Rectal smooth muscle tissue (tissue), 1 donor: ENCODE measurements around the gene COL26A1.

ENCODE experiments used
- H3K27ac ChIP-seq: one replicate; pipeline ENCODE4 v1.7.0; 2013; ENCODE audit warnings: low read depth, low read length, inconsistent platforms
- H3K27me3 ChIP-seq: one replicate; pipeline ENCODE4 v1.7.0; 2013; ENCODE audit warnings: low read length; ENCODE audit not compliant: control insufficient read depth, insufficient read depth
- H3K36me3 ChIP-seq: one replicate; pipeline ENCODE4 v1.7.0; 2013; ENCODE audit warnings: low read length; ENCODE audit not compliant: control insufficient read depth, insufficient read depth
- H3K4me1 ChIP-seq: one replicate; pipeline ENCODE4 v1.7.0; 2013; ENCODE audit warnings: low read length; ENCODE audit not compliant: control insufficient read depth, insufficient read depth
- H3K4me3 ChIP-seq: one replicate; pipeline ENCODE4 v1.7.0; 2013; ENCODE audit warnings: low read length
- H3K9ac ChIP-seq: one replicate; pipeline ENCODE4 v1.7.0; 2013; ENCODE audit warnings: low read length

COL26A1 gene

DNA sequence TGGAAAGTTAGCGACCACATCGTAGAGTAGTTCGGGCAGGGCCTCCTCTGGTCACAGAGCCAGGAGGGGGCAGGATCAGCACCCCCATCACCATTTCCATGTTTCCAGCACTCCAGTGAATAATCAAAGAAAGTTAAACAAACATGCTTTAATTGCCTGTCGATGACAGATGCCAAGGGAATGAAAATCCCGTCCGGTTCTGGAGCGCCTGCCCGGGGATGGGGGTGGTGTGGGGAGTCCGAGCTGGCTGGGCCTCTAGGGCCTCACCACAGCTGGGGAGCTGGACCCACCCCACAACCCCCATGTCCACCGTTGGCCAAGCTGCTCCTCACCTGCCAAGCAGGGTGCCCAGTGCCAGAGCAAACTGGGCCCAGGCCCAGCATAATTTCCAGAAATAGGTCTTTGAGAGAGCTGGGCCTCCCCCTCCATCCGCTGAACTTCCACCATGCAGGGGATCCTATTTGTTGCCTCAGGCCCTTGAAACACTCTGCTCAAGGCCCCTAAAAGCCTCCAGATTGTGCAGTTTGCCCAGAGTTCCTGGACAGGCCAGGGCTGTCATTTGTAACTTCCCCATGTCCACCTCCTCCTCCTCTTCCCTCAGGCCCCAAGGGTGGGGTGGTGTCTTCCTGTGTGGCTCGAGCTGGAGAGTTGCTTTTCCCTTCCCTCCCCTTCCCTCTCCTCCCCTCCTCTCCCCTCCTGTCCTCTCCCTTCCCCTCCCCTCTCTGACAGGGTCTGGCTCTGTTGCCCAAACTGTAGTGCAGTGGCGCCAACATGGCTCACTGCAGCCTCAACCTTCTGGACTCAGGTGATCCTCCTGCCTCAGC, 165.4 kb downstream of the COL26A1 start:
- Histone ChIP-seq H3K4me3 (no peak overlapping the region), H3K27ac (no peak overlapping the region), H3K27me3 (no peaks in the 10 kb centered on the region), H3K4me1 (no peaks in the 10 kb centered on the region), H3K9ac (no peak overlapping the region), H3K36me3 (no peaks in the 10 kb centered on the region)

- no peak overlapping the region for H3K27ac ChIP-seq
- H3K27me3 ChIP-seq = no peaks in the 10 kb centered on the region
- H3K36me3 ChIP-seq = no peaks in the 10 kb centered on the region
- H3K4me1 ChIP-seq = no peaks in the 10 kb centered on the region
- H3K9ac ChIP-seq = no peak overlapping the region
- H3K4me3 ChIP-seq = no peak overlapping the region
These were observed 166.9 kb downstream of the COL26A1 start for GRCh38 chr7:101529560-101529959.

- Histone ChIP-seq H3K4me3 (no peak overlapping the region), H3K27ac (no peak overlapping the region), H3K27me3 (no peaks in the 10 kb centered on the region), H3K4me1 (no peaks in the 10 kb centered on the region), H3K9ac (no peak overlapping the region), H3K36me3 (no peaks in the 10 kb centered on the region)
These were observed 169.2 kb downstream of the COL26A1 start for GRCh38 chr7:101531726-101532357.

- no peaks in the 10 kb centered on the region for H3K36me3 ChIP-seq
- no peaks in the 10 kb centered on the region for H3K4me1 ChIP-seq
- no peak overlapping the region for H3K4me3 ChIP-seq
- H3K27ac ChIP-seq = no peak overlapping the region
- H3K9ac ChIP-seq = no peak overlapping the region
- no peaks in the 10 kb centered on the region for H3K27me3 ChIP-seq
These were observed 169.9 kb downstream of the COL26A1 start for GRCh38 chr7:101532400-101533102.

DNA sequence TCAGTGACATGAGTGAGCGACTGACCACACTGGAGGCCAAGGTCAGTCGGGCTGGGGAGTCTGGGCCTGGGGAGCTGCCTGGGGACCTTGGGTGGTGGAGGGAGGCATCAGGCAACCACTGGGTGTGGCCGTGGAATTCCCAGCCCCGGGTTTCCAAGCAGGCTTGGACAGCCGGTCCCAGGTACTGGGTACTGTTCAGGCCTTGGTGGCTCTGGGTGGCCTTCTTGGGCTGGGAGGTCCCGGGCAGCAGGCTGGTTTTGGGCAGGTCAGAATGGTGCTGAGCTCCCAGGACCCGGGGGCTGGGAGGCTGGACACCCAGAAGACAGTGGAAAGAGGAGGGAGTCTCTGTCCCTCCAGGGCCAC, 170.4 kb downstream of the COL26A1 start:
- H3K27me3 ChIP-seq = no peaks in the 10 kb centered on the region
- no peaks in the 10 kb centered on the region for H3K4me1 ChIP-seq
- no peak overlapping the region for H3K4me3 ChIP-seq
- H3K9ac ChIP-seq = no peak overlapping the region
- H3K36me3 ChIP-seq = no peaks in the 10 kb centered on the region
- H3K27ac ChIP-seq = no peak overlapping the region

DNA sequence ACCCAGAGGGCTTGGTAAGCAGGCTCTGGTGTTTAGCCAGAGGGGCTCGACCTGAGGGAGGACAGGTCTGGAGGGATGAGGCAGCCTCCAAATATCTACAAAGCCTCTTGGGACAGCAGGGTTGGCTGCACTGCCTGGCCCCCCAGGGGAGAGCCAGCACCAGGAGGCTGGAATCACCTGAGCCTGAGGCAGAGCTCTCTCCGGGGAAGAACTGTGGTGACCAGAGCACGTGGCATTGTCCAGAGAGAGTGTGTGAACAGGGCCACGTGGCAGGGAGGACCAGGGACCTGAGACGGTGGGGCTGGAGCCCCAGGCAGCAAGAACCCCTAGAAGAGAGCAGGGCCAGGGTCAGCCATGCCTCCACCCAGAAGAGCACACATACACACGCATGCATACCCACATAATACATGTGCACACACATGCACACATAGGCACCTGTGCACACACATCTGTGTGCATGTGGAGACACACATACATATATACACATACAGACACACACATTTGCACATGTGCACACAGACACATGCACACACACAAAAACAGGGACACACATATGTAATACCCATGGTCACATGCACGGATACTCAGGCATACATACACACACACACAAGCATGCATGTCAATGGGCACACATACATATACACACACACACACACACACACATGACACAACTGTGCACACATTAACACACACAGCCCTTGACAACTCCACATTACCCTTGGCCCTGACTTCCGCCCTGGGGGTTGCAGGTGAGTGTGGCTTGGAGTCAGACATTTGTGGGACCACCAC, 171.5 kb downstream of the COL26A1 start:
- no peak overlapping the region for H3K9ac ChIP-seq
- H3K4me3 ChIP-seq = no peak overlapping the region
- H3K27me3 ChIP-seq = no peaks in the 10 kb centered on the region
- peaks cover 3% of the 10 kb centered on the region for H3K4me1 ChIP-seq
- H3K36me3 ChIP-seq = no peaks in the 10 kb centered on the region
- H3K27ac ChIP-seq = no peak overlapping the region

- peaks cover 3% of the 10 kb centered on the region for H3K4me1 ChIP-seq
- H3K27me3 ChIP-seq = no peaks in the 10 kb centered on the region
- no peaks in the 10 kb centered on the region for H3K36me3 ChIP-seq
- H3K4me3 ChIP-seq = no peak overlapping the region
- H3K27ac ChIP-seq = no peak overlapping the region
- H3K9ac ChIP-seq = no peak overlapping the region
These were observed 172.2 kb downstream of the COL26A1 start for GRCh38 chr7:101534873-101535272.

GRCh38 chr7:101535351-101535751, 172.7 kb downstream of the COL26A1 start:
- Histone ChIP-seq H3K36me3 (no peaks in the 10 kb centered on the region), H3K4me1 (peaks cover 3% of the 10 kb centered on the region), H3K4me3 (no peak overlapping the region), H3K9ac (no peak overlapping the region), H3K27me3 (no peaks in the 10 kb centered on the region), H3K27ac (no peak overlapping the region)

DNA sequence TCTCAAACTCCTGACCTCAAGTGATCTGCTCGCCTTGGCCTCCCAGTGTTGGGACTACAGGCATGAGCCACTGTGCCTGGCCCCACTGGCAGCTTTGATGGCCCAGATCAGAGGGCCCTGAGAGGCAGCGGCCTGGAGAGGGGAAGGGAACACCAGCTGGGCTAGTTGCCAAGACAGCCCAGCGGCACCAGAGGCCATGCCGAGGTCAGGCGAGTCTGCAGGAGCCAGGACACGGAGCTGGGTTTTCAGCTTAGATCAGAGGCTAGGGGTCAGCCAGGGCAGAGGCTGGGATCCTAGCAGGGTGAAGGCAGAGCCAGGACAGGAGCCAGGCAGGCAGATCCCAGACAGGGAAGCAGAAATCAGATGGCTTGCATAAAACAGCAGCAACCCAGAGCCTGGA, 173.6 kb downstream of the COL26A1 start:
- Histone ChIP-seq H3K36me3 (no peaks in the 10 kb centered on the region), H3K27ac (no peak overlapping the region), H3K4me1 (peaks cover 3% of the 10 kb centered on the region), H3K4me3 (no peak overlapping the region), H3K9ac (no peak overlapping the region), H3K27me3 (no peaks in the 10 kb centered on the region)

DNA sequence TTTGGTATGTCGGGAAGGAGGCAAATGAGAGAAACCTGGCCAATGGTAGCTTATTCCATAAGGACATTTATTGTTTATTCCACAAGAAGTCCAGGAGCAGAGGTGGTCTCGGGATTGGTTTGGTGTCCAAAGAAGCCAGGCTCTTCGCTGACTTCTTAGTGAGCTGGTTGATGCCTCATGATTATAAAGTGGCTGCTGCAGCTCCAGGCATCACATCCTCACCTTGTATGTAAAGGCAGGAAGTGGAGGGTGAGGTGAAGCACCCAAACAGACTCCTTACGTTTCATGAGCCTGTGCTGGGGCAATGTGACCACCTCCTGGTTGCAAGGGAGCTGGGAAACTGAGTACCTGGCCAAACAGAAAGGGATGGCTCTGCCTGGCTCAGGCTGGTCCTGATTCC, 174.0 kb downstream of the COL26A1 start:
- Histone ChIP-seq H3K27me3 (no peaks in the 10 kb centered on the region), H3K36me3 (no peaks in the 10 kb centered on the region), H3K4me3 (no peak overlapping the region), H3K9ac (no peak overlapping the region), H3K27ac (no peak overlapping the region), H3K4me1 (peaks cover 3% of the 10 kb centered on the region)

GRCh38 chr7:101537205-101537604, 174.5 kb downstream of the COL26A1 start:
- no peaks in the 10 kb centered on the region for H3K36me3 ChIP-seq
- no peak overlapping the region for H3K4me3 ChIP-seq
- no peak overlapping the region for H3K27ac ChIP-seq
- no peaks in the 10 kb centered on the region for H3K27me3 ChIP-seq
- H3K4me1 ChIP-seq = peaks cover 3% of the 10 kb centered on the region
- no peak overlapping the region for H3K9ac ChIP-seq

DNA sequence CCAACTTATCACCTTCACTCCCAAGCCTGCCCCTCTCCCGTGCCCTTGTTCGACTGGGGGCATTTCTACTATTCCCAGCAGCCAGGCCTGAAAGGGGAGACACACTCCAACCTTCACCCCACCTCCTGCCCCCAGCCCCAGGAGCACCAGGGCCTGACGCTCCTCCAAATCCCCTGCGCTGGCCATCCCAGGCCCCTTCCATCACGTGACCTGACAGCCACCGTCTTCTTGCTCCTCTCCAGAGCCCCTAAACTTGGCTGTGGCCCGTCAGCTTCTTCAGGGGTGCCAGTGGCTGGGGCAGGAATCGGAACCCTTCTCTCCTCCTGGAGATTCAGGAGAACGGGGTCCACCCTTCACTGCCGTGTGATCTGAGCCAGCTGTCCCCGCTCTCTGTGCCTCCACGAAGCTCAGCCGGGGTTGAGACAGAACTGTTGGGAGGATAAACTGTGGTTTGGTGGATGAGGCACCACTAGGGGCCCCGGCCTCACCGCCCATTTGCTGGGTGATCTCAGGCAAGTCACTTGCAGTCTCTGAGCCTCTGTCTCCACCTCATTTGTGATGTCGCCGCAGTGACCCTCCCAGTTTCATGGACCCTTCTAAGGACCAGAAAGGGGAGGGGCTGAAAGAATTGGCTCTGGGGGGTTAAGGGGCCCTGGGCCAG, 175.4 kb downstream of the COL26A1 start:
- no peak overlapping the region for H3K4me3 ChIP-seq
- H3K36me3 ChIP-seq = no peaks in the 10 kb centered on the region
- no peak overlapping the region for H3K9ac ChIP-seq
- no peak overlapping the region for H3K27ac ChIP-seq
- no peaks in the 10 kb centered on the region for H3K27me3 ChIP-seq
- peaks cover 3% of the 10 kb centered on the region for H3K4me1 ChIP-seq
